Neural progenitor cell (in vitro differentiated cells): ENCODE data around the gene EIF2B5. TPM values are rescaled to one million over a fixed set of nuclear protein-coding genes. Genes with fewer than 3 reads are reported as not detected.
"Not testable (repeated sequence)": the region's sequence is repeated elsewhere in the genome, so short reads cannot be mapped to it uniquely, and the experiment has no call there.

ENCODE experiments used
- DNase-seq: peaks from one replicate; pipeline ENCODE4 v3.0.0-alpha.2; 2016; ENCODE audit warnings: low spot score
- H2AFZ ChIP-seq: fragments of 200-600 bp; sonication (generic); replicated peaks from 2 replicates; pipeline ENCODE4 v1.6.1; 2016; ENCODE audit warnings: antibody characterized with exemption
- H3F3A ChIP-seq: fragments of 200-600 bp; sonication (generic); 2 replicates; pipeline ENCODE4 v1.6.1; 2016; ENCODE audit warnings: antibody characterized with exemption, low read depth
- H3K27ac ChIP-seq: fragments of 200-600 bp; sonication (generic); 2 replicates; pipeline ENCODE4 v1.5.1; 2016; ENCODE audit warnings: mild to moderate bottlenecking
- H3K27me3 ChIP-seq: fragments of 200-600 bp; sonication (generic); 2 replicates; pipeline ENCODE4 v1.6.1; 2016; ENCODE audit warnings: mild to moderate bottlenecking, moderate library complexity
- H3K36me3 ChIP-seq: fragments of 200-600 bp; sonication (generic); 2 replicates; pipeline ENCODE4 v1.5.1; 2016
- H3K4me1 ChIP-seq: fragments of 200-600 bp; sonication (generic); 2 replicates; pipeline ENCODE4 v1.6.1; 2016; ENCODE audit warnings: mixed run types
- H3K4me2 ChIP-seq: fragments of 200-600 bp; sonication (generic); 2 replicates; pipeline ENCODE4 v1.6.1; 2016
- H3K4me3 ChIP-seq: fragments of 200-600 bp; sonication (generic); 2 replicates; pipeline ENCODE4 v1.5.1; 2016
- H3K79me2 ChIP-seq: fragments of 200-600 bp; sonication (generic); 2 replicates; pipeline ENCODE4 v1.6.1; 2016; ENCODE audit warnings: low read depth
- H3K9ac ChIP-seq: fragments of 200-600 bp; sonication (generic); 2 replicates; pipeline ENCODE4 v1.6.1; 2016
- H3K9me3 ChIP-seq: fragments of 200-600 bp; sonication (generic); 2 replicates; pipeline ENCODE4 v1.5.1; 2016; ENCODE audit warnings: low read depth
- H4K20me1 ChIP-seq: fragments of 200-600 bp; sonication (generic); 2 replicates; pipeline ENCODE4 v1.6.1; 2016; ENCODE audit warnings: low read depth
- H3K27ac Mint-ChIP-seq: 3 replicates; pipeline ENCODE4 v1.8.0; 2021; ENCODE audit warnings: mixed read lengths
- H3K27me3 Mint-ChIP-seq: 2 replicates; pipeline ENCODE4 v1.8.0; 2022; ENCODE audit warnings: low read depth, mild to moderate bottlenecking, inconsistent platforms, moderate library complexity, mixed read lengths; ENCODE audit not compliant: insufficient read depth
- H3K36me3 Mint-ChIP-seq: 3 replicates; pipeline ENCODE4 v1.8.0; 2021; ENCODE audit warnings: mixed read lengths
- H3K4me1 Mint-ChIP-seq: 3 replicates; pipeline ENCODE4 v1.8.0; 2021; ENCODE audit warnings: mixed read lengths
- H3K4me3 Mint-ChIP-seq: 3 replicates; pipeline ENCODE4 v1.8.0; 2021; ENCODE audit warnings: mild to moderate bottlenecking, moderate library complexity, mixed read lengths
- H3K9me3 Mint-ChIP-seq: 3 replicates; pipeline ENCODE4 v1.8.0; 2020; ENCODE audit warnings: mixed read lengths
- CTCF ChIP-seq: fragments of 200-600 bp; sonication (generic); IDR thresholded peaks from 2 replicates; pipeline ENCODE4 v1.5.1; 2017; ENCODE audit warnings: antibody characterized with exemption, mild to moderate bottlenecking
- EZH2 ChIP-seq: fragments of 200-600 bp; sonication (generic); IDR thresholded peaks from 2 replicates; pipeline ENCODE4 v1.6.1; 2017; ENCODE audit warnings: antibody characterized with exemption, mild to moderate bottlenecking, moderate library complexity
- EZH2phosphoT487 ChIP-seq: fragments of 200-600 bp; sonication (generic); IDR thresholded peaks from 2 replicates; pipeline ENCODE4 v1.6.1; 2017; ENCODE audit warnings: antibody characterized with exemption
- total RNA-seq: library from RNA; depleted of rRNA; stranded (reverse); fragments of >200 nt; gene quantifications from 2 replicates; pipeline ENCODE4 v1.2.3, GENCODE V29; 2015; ENCODE audit warnings: low replicate concordance

EIF2B5 gene
- total RNA-seq, 1 donor from 2014 or later = 69.1 TPM

- Mint-ChIP-seq H3K4me1 (peaks cover 6% of the 10 kb centered on the region), H3K4me3 (no peak overlapping the region), H3K9me3 (no peaks in the 10 kb centered on the region), H3K36me3 (no peaks in the 10 kb centered on the region), H3K27ac (no peak overlapping the region), H3K27me3 (peaks cover 2% of the 10 kb centered on the region)
- Histone ChIP-seq H3K9ac (no peak overlapping the region), H3K27me3 (no peaks in the 10 kb centered on the region), H3K9me3 (no peaks in the 10 kb centered on the region), H4K20me1 (no peaks in the 10 kb centered on the region), H2AFZ (peak overlapping the region; percentile 85), H3K4me3 (no peak overlapping the region), H3K27ac (no peak overlapping the region), H3K36me3 (no peaks in the 10 kb centered on the region), H3K4me2 (no peak overlapping the region), H3K79me2 (no peaks in the 10 kb centered on the region), H3K4me1 (no peaks in the 10 kb centered on the region), H3F3A (no peaks in the 10 kb centered on the region)
- DNase-seq = peak; percentile 3
- TF ChIP-seq CTCF (no peak), EZH2 (no peak), EZH2phosphoT487 (no peak)
Measured at GRCh38 chr3:184110316-184110725, 24.8 kb upstream of the EIF2B5 start.

DNA sequence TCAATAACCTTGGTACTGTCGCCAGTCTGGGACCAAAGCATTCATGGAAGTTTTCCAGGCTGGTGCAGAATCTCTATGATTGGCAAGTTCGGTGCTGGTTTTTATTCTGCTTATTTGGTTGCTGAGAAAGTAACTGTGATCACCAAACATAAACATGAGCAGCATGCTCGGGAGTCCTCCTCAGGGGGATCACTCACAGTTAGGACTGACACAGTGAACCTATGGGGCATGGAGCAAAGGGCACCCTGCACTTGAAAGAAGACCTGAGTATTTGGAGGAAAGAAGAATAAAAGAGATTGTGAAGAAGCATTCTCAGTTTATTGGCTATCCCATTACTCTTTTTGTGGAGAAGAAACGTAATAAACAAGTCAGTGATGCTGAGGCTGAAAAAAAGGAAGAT lies 19.1 kb upstream of the EIF2B5 start:
- no peak overlapping the region for H3K4me2 ChIP-seq
- H3F3A ChIP-seq = no peaks in the 10 kb centered on the region
- TF ChIP-seq EZH2phosphoT487 = no peak
- no peak for TF ChIP-seq CTCF
- TF ChIP-seq EZH2 = no peak
- H3K4me1 Mint-ChIP-seq = no peaks in the 10 kb centered on the region
- H3K79me2 ChIP-seq = no peaks in the 10 kb centered on the region
- H3K36me3 Mint-ChIP-seq = no peaks in the 10 kb centered on the region
- no peak overlapping the region for H3K9ac ChIP-seq
- H3K4me1 ChIP-seq = no peaks in the 10 kb centered on the region
- no peaks in the 10 kb centered on the region for H4K20me1 ChIP-seq
- no peaks in the 10 kb centered on the region for H3K9me3 Mint-ChIP-seq
- no peaks in the 10 kb centered on the region for H3K9me3 ChIP-seq
- H3K4me3 Mint-ChIP-seq = no peak overlapping the region
- H3K27me3 Mint-ChIP-seq = peaks cover 2% of the 10 kb centered on the region
- DNase-seq = no peak
- H2AFZ ChIP-seq = no peak overlapping the region
- H3K27ac Mint-ChIP-seq = no peak overlapping the region
- H3K27ac ChIP-seq = no peak overlapping the region
- no peaks in the 10 kb centered on the region for H3K27me3 ChIP-seq
- H3K4me3 ChIP-seq = no peak overlapping the region
- H3K36me3 ChIP-seq = no peaks in the 10 kb centered on the region

GRCh38 chr3:184117636-184118035 lies 17.5 kb upstream of the EIF2B5 start:
- Histone ChIP-seq H3K9ac (no peak overlapping the region), H3K4me2 (no peak overlapping the region), H4K20me1 (no peaks in the 10 kb centered on the region), H3F3A (no peaks in the 10 kb centered on the region), H2AFZ (no peak overlapping the region), H3K36me3 (no peaks in the 10 kb centered on the region), H3K4me1 (no peaks in the 10 kb centered on the region), H3K27ac (no peak overlapping the region), H3K9me3 (no peaks in the 10 kb centered on the region), H3K79me2 (no peaks in the 10 kb centered on the region), H3K27me3 (no peaks in the 10 kb centered on the region), H3K4me3 (no peak overlapping the region)
- Mint-ChIP-seq H3K4me3 (no peak overlapping the region), H3K27ac (no peak overlapping the region), H3K9me3 (no peaks in the 10 kb centered on the region), H3K36me3 (no peaks in the 10 kb centered on the region), H3K27me3 (peaks cover 3% of the 10 kb centered on the region), H3K4me1 (no peaks in the 10 kb centered on the region)
- TF ChIP-seq CTCF (no peak), EZH2 (no peak), EZH2phosphoT487 (no peak)
- no peak for DNase-seq

GRCh38 chr3:184121031-184121430 lies 14.1 kb upstream of the EIF2B5 start:
- not testable (repeated sequence) for DNase-seq, H3K27ac ChIP-seq, H3K4me1 ChIP-seq, H3K9me3 ChIP-seq, H3K4me3 Mint-ChIP-seq, H3K79me2 ChIP-seq, H3K4me2 ChIP-seq, H3K27me3 ChIP-seq, H2AFZ ChIP-seq, H3F3A ChIP-seq, H3K9me3 Mint-ChIP-seq, H3K27ac Mint-ChIP-seq, H4K20me1 ChIP-seq, H3K4me1 Mint-ChIP-seq, H3K36me3 ChIP-seq, H3K4me3 ChIP-seq, H3K27me3 Mint-ChIP-seq, H3K36me3 Mint-ChIP-seq, H3K9ac ChIP-seq
